Progenitor cell of endocrine pancreas (in vitro differentiated cells): ENCODE results near the gene ADAP1. TPM values are rescaled to one million over a fixed set of nuclear protein-coding genes. Genes with fewer than 3 reads are reported as not detected.

Experiments
- DNase-seq: peaks from one replicate; pipeline ENCODE4 v3.0.0; 2021; ENCODE audit warnings: low spot score; ENCODE audit not compliant: unreplicated experiment
- H3K27ac Mint-ChIP-seq: 2 replicates; pipeline ENCODE4 v1.8.0; 2021; ENCODE audit warnings: mild to moderate bottlenecking, moderate library complexity, mixed read lengths
- H3K27me3 Mint-ChIP-seq: 2 replicates; pipeline ENCODE4 v1.8.0; 2021; ENCODE audit warnings: mixed read lengths
- H3K36me3 Mint-ChIP-seq: 2 replicates; pipeline ENCODE4 v1.8.0; 2022; ENCODE audit warnings: mixed read lengths; ENCODE audit not compliant: insufficient read depth
- H3K4me1 Mint-ChIP-seq: 2 replicates; pipeline ENCODE4 v1.8.0; 2021; ENCODE audit warnings: low read depth, mixed read lengths
- H3K4me3 Mint-ChIP-seq: 2 replicates; pipeline ENCODE4 v1.8.0; 2021; ENCODE audit warnings: low read depth, mild to moderate bottlenecking, moderate library complexity, mixed read lengths
- H3K9me3 Mint-ChIP-seq: 2 replicates; pipeline ENCODE4 v1.8.0; 2021; ENCODE audit warnings: low read depth, mixed read lengths
- CTCF ChIP-seq: fragments of 200-600 bp; sonication (generic); IDR thresholded peaks from one replicate; pipeline ENCODE4 v1.5.0; 2021; ENCODE audit warnings: antibody characterized with exemption, mild to moderate bottlenecking; ENCODE audit not compliant: unreplicated experiment
- total RNA-seq: library from RNA; stranded (reverse); gene quantifications from 2 replicates; pipeline ENCODE4 v1.2.1, GENCODE V29; 2021

The ADAP1 gene
- total RNA-seq, 1 donor from 2014 or later = 10.3 TPM

DNA sequence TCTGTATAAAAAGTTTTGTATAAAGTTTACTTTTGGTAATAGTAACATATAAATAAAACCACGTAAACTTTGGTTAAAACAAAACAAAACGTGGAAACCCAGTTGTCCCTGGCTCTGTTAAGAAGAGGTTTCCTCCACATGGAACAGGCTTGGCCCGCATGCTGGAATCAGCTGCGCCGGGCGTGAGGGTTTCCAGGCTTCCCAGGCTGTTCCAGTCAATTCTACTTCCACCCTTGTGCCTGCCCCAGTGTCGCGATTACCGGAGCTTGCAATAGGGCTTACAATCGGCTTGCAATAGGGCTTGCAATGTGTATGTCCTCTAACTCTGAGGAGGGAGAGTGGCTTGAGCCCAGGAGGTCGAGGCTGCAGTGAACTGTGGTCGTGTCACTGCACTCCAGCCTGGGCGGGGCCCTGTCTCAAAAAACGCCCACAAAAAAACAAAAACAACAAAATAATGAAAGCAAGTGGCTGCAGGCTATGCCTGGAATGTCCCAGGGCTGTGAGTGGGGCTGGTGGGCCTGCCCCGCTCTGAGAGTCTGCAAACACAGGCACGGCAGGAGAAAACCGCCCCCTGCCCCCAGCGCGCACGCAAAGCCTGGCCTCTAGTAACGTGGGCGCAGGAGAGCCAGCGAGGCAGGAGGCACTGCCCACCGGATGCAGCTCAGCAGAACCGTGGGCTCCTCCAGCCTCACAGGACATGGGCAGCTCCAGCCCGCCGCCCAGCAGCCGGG lies 44.8 kb upstream of the ADAP1 start:
- H3K4me1 Mint-ChIP-seq = no peaks in the 10 kb centered on the region
- no peak overlapping the region for H3K27ac Mint-ChIP-seq
- TF ChIP-seq CTCF = no peak
- H3K27me3 Mint-ChIP-seq = no peaks in the 10 kb centered on the region
- H3K4me3 Mint-ChIP-seq = no peak overlapping the region
- DNase-seq = no peak
- no peaks in the 10 kb centered on the region for H3K36me3 Mint-ChIP-seq
- no peaks in the 10 kb centered on the region for H3K9me3 Mint-ChIP-seq

DNA sequence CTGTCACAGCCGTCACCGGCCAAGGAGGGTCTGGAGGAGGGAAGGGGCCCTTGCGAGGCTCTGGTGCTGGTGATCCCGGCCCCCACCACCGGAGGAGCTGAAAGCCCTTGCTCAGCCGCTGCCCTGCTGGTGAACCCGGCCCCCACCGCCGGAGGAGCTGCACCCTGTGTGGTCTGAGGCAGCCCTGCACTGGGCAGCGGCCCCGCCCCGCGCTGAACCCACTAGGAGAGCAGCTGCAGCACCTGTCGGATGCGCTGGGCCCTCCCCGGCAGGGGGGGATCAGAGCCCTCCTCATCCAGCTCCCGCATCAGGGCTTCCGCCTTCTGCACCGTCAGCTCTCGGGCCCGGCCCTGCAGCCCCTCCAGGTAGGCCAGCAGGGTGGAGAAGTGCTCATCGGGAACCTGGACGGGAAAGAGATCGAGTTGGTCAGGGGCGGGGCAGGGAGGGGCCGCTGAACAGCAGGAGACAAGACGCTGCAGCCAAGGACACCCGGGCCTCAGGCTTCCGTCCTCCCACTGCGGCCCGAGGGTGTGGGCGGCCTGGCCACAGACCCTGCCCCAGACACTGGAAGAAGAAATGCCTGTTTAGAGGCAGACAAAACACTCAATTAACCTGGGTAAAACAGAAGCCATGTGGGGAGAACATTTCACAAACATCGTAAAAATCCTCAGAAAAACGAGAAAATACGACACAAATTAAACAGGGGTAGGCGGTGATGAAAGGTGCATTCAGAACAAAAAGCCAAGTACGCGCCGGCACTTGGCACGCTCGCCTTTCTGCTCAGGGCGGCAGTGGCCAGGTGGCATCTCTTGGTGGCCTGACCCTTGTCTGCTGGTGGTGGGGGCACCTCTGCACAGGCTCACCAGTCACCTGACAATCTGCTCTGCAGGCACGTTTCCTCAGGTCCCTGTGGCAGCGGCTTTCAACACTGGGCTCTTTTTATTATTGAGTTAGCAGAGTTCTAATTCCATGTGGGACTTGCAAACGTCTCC lies 43.2 kb upstream of the ADAP1 start:
- Mint-ChIP-seq H3K27ac (no peak overlapping the region), H3K4me1 (peaks cover 4% of the 10 kb centered on the region), H3K36me3 (no peaks in the 10 kb centered on the region), H3K4me3 (no peak overlapping the region), H3K9me3 (no peaks in the 10 kb centered on the region), H3K27me3 (no peaks in the 10 kb centered on the region)
- no peak for TF ChIP-seq CTCF
- DNase-seq = no peak

GRCh38 chr7:996079-996872 lies 41.8 kb upstream of the ADAP1 start:
- Mint-ChIP-seq H3K36me3 (no peaks in the 10 kb centered on the region), H3K4me1 (peaks cover 4% of the 10 kb centered on the region), H3K9me3 (no peaks in the 10 kb centered on the region), H3K27ac (no peak overlapping the region), H3K4me3 (no peak overlapping the region), H3K27me3 (no peaks in the 10 kb centered on the region)
- no peak for TF ChIP-seq CTCF
- DNase-seq = no peak

DNA sequence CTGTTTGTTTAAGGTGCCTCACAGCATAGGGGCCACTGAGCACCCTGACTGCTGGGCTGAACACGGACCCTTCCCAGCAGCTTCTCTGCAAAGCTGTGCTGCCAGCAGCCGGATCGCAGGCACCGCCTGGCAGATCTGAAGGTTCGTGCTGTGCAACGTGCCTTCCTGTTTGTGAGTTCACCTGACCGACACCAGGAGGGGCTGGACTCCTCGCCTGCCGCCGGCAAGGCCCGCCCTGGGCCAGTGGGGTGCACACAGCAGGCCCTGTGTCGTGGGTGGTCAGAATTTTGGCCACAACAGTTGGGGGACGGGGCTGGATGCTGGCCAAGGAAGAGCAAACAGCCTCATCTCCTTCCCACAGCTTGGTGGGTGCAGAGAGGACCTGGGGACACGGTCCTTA lies 41.1 kb upstream of the ADAP1 start:
- H3K9me3 Mint-ChIP-seq = no peaks in the 10 kb centered on the region
- no peaks in the 10 kb centered on the region for H3K36me3 Mint-ChIP-seq
- no peak overlapping the region for H3K27ac Mint-ChIP-seq
- H3K27me3 Mint-ChIP-seq = no peaks in the 10 kb centered on the region
- peaks cover 4% of the 10 kb centered on the region for H3K4me1 Mint-ChIP-seq
- TF ChIP-seq CTCF = no peak
- no peak overlapping the region for H3K4me3 Mint-ChIP-seq
- DNase-seq = no peak
